HG02678 (cell line): ENCODE results near the gene PTH1R.
"Not testable (repeated sequence)": the region's sequence is repeated elsewhere in the genome, so short reads cannot be mapped to it uniquely, and the experiment has no call there.

Source experiments
- ATAC-seq: cut with Tn5 transposase; IDR thresholded peaks from one replicate; pipeline ENCODE4 v1.9.1; 2021; ENCODE audit warnings: mild to moderate bottlenecking, moderate library complexity; ENCODE audit not compliant: unreplicated experiment

The PTH1R gene

GRCh38 chr3:46909535-46910161 is 32.1 kb downstream of the PTH1R start:
- no peak for ATAC-seq

GRCh38 chr3:46910166-46910760 is 32.7 kb downstream of the PTH1R start:
- ATAC-seq = no peak

GRCh38 chr3:46910914-46911313 is 33.4 kb downstream of the PTH1R start:
- not testable (repeated sequence) for ATAC-seq

GRCh38 chr3:46912986-46913385 is 35.5 kb downstream of the PTH1R start:
- ATAC-seq = no peak

- no peak for ATAC-seq
Measured at GRCh38 chr3:46913644-46914043, 36.1 kb downstream of the PTH1R start.

GRCh38 chr3:46914849-46915248 is 37.3 kb downstream of the PTH1R start:
- no peak for ATAC-seq

GRCh38 chr3:46915297-46915822 is 37.8 kb downstream of the PTH1R start:
- no peak for ATAC-seq

- no peak for ATAC-seq
Measured at GRCh38 chr3:46916278-46916677, 38.8 kb downstream of the PTH1R start.

GRCh38 chr3:46916799-46917198 is 39.3 kb downstream of the PTH1R start:
- no peak for ATAC-seq

- ATAC-seq = no peak
Measured at GRCh38 chr3:46917257-46917656, 39.7 kb downstream of the PTH1R start.

- ATAC-seq = no peak
Measured at GRCh38 chr3:46918202-46918601, 40.7 kb downstream of the PTH1R start.

GRCh38 chr3:46918634-46919033 is 41.1 kb downstream of the PTH1R start:
- ATAC-seq = no peak

GRCh38 chr3:46921041-46921440 is 43.5 kb downstream of the PTH1R start:
- no peak for ATAC-seq

GRCh38 chr3:46921871-46922271 is 44.4 kb downstream of the PTH1R start:
- no peak for ATAC-seq

GRCh38 chr3:46922426-46922825 is 44.9 kb downstream of the PTH1R start:
- no peak for ATAC-seq

GRCh38 chr3:46922871-46923558 is 45.5 kb downstream of the PTH1R start:
- ATAC-seq = no peak

- no peak for ATAC-seq
Measured at GRCh38 chr3:46923559-46924350, 46.2 kb downstream of the PTH1R start.

- ATAC-seq = no peak
Measured at GRCh38 chr3:46924921-46925584, 47.5 kb downstream of the PTH1R start.

- no peak for ATAC-seq
Measured at GRCh38 chr3:46925585-46925934, 48.0 kb downstream of the PTH1R start.

GRCh38 chr3:46926039-46926438 is 48.5 kb downstream of the PTH1R start:
- ATAC-seq = no peak

- ATAC-seq = no peak
Measured at GRCh38 chr3:46926447-46926846, 48.9 kb downstream of the PTH1R start.
